Stimulated activated CD8-positive, alpha-beta memory T cell treated with anti-CD3 and anti-CD28 coated beads, Interleukin-15, amount 100 ng/mL, for 1 hour (primary cell): ENCODE data around the gene MAP1LC3B2.

Experiments
- DNase-seq: peaks from one replicate; pipeline ENCODE4 v3.0.0-alpha.2; 2020; ENCODE audit warnings: low read depth

MAP1LC3B2 gene

DNA sequence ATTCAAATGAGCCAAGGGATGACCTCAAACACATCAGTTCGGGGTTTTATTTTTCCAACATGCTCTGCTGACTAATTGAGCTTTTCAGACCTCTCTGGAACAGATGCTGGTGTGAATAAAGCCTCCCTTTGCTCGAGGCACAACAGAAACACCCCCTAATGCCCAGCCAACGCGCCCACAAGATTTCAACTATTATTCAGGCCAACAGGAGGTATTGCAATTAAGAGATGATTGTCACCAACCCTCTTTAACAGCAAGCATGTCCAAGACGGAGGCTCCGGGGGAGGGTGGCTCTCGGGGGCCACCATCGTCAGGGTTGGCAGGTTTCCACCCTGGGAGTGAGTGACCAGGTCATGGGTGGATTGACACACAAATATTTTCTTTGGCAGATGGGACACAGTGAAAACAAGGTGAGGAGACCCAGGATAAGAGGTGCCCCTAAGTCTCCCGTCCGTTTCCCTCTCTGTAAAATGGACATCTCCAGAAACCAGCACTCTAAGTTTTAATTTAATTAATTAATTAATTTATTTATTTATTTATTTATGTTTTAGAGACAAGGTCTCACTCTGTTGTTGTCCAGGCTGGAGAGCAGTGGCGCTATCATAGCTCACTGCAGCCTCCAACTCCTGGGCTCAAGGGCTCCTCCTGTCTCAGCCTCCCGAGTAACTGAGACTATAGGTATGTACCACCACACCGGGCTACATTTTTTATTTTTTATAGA is 56.1 kb downstream of the MAP1LC3B2 start:
- DNase-seq = no peak

DNA sequence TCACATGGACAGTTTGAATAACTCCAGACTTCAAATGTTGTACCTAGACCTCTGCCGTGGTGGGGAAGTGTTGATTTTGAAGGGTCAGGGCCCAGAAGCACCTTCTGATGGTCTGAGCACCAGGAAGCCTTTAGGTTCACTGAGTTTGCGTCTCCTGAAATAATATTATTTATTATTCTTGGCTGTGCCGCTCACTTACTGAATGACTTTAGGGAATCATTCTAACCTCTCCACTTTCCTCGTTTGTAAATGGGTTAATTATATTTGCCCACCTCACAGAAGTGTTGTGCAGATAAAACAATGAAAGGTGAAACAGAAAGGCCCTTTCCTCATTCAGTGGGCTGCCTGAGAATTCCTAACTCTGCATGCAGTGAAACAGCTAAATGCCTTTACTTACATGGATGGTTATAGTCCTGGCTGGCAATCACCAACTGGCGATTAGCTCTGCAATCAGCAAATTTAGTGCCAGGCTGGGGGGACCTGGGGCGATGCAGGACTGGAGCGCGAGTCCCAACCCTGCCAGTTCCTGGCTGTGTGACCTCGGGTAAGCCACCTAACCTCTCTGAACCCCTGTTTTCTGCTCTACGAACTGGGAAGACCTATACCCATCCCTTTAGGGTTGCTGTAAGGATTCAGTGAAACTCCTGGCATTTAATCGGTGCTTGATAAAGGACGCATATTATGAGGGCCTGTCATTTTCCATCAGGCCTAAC is 57.5 kb downstream of the MAP1LC3B2 start:
- no peak for DNase-seq

DNA sequence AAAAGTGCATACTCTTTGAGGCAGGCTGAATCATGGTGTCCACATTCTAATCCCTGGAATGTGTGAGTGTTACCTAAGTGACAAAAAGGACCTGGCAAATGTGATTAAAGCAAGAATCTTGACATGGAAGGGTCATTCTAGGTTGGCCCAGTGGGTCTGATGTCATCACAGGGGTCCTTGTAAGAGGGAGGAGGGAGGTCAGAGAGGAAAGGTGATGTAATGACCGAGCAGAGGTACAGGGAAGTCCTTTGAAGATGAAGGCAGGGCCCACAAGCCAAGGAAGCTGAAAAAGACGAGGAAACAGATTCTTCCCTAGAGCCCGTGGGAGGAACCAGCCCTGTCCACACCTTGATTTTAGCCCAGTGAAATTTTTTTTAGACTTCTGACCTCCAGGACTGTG is 60.1 kb downstream of the MAP1LC3B2 start:
- DNase-seq = no peak

DNA sequence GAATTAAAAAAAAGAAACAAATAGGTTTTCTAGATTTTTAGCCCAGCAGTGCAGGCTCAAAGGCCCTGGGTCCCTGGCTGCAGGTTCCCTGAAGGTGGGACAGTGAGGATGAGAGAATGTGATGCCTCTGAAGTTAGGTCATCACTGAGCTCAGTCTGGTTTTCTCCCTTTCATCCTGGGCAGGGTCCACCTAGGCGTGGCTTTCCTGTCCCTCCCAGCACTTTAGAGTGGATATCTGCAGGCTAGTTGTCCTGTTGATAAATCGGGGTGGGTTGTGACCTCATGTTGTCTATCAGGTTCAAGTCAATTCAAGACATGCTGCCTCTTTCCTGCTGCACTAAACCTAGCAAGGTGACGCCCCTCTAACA is 60.9 kb downstream of the MAP1LC3B2 start:
- no peak for DNase-seq

DNA sequence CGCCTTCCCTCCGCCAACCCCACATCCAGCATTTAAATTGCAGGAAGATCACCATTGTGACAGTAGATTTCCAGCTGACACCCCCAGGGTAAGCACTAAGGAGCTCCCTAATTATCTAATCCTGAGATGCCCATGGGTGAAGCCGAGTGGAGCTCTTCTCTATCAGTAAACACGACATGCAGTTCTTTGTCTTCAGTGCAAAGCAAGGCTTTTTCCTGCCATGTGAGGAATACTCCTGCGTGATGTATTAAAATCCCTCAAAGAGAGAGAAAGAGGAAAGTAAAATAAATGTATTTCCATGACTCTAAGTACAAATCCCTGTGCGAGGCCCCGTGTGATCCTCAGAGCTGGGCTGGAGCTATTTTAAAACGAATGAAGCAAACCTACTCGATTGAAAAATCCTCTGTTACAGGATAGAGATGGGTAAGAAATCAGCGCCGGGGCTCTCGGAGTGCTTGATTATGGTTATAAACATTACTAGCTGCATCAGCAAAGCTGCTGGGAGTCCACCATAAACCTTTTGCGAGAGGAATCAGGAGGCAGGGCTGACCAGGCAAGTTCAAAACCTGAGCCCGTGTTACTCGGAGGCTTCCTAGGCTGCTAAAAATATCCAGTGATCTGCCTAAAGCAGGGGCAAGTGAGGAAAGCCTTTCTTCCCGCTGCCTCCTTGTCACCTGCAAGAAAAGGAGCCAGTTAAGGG is 61.5 kb downstream of the MAP1LC3B2 start:
- no peak for DNase-seq

DNA sequence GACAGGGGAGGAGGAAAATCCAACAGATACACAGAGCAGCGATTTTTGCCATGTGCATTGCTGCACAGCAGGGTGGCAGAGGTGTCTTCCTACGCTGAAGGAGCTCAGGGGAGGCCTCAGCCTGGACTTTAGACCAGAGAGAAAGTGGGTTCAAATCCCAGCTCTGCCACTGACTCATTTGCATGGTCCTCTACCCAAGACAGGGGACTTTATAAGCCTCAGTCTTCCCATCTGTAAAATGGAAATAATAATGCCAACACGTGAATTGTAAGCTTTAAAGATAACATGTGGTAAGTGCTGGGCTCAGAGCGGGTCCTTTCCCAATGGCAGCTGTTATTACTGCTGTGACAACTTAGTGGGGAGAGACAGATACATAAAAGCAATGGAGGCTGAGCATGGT is 62.0 kb downstream of the MAP1LC3B2 start:
- DNase-seq = no peak

DNA sequence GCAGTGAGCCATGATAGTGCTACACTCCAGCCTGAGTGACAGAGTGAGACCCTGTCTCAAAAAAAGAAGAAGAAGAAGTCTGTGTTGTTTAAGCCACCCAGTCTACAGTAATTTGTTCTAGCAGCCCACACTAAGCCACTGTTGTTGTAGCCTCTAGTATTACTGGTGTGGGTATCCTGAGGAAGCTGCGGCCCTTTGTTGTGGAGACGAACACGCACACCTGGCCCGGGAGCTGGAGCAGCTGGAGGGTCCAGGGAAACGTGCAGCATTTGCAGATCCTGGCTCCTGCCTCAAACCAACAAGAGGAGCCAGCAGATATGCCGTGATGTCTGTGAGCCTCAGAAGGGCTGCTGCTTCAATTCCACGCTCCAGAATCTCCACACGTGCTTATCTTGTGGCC is 65.3 kb downstream of the MAP1LC3B2 start:
- no peak for DNase-seq

DNA sequence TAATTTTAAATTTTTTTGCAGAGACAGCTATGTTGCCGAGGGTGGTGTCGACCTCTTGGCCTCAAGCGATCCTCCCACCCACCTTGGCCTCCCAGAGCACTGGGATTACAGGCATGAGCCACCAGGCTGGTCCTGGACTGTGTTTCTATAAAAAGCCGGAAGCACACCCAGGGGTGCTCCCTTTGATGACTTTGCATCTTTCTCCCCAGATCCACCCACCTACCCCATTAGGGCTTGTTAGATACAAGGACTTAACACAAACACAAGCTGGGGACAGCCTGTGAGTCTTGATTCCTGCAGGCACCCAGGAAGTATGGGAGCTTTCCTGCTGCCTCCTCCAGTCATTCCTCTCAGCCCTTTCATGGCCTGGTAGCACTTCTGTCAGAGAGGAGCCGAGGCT is 67.0 kb downstream of the MAP1LC3B2 start:
- DNase-seq = no peak
